AG04450 (cell line): Measurements from ENCODE around the gene VSTM5. TPM values are rescaled to one million over a fixed set of nuclear protein-coding genes. Genes with fewer than 3 reads are reported as not detected.

Source experiments
- CTCF ChIA-PET: fragments of 300-600, 350-600 bp; formaldehyde crosslinking; extraction: SDS; loops from one replicate; lab custom pipeline; 2022; ENCODE audit warnings: antibody characterized with exemption, inconsistent platforms; lab: Charles Lee
- POLR2A ChIA-PET: fragments of 350-600 bp; formaldehyde crosslinking; extraction: SDS; loops from one replicate; lab custom pipeline; 2021; ENCODE audit warnings: antibody characterized with exemption, inconsistent platforms; lab: Yijun Ruan, JAX
- DNase-seq: peaks from one replicate; pipeline ENCODE4 v3.0.0-alpha.2; 2011; ENCODE audit warnings: low read depth, low spot score
- H3K27ac ChIP-seq: one replicate; pipeline ENCODE4 v1.5.1; 2012; ENCODE audit warnings: low read depth, low read length, control low read depth
- H3K27me3 ChIP-seq: one replicate; pipeline ENCODE4 v1.6.0; 2012; ENCODE audit warnings: low read length; ENCODE audit not compliant: control insufficient read depth, insufficient read depth
- H3K4me3 ChIP-seq: 2 replicates; pipeline ENCODE4 v1.5.1; 2011; ENCODE audit warnings: mild to moderate bottlenecking, low read depth, low read length, control low read depth
- H3K9me3 ChIP-seq: 2 replicates; pipeline ENCODE4 v1.5.1; 2012; ENCODE audit warnings: low read length; ENCODE audit not compliant: control insufficient read depth, insufficient read depth
- polyA plus RNA-seq: library from polyadenylated mRNA; depleted of rRNA; stranded (reverse); fragments of >200 nt; gene quantifications from 2 replicates; pipeline ENCODE4 v1.2.3, GENCODE V29; 2011
- TF ChIP-seq, protein P1 (sequence below): IDR thresholded peaks from 2 replicates; pipeline ENCODE4 v1.5.1; 2011; ENCODE audit warnings: low read depth, low read length, control low read depth, inconsistent platforms

VSTM5 gene
- polyA plus RNA-seq, 1 experiment, result 0.57 TPM

DNA sequence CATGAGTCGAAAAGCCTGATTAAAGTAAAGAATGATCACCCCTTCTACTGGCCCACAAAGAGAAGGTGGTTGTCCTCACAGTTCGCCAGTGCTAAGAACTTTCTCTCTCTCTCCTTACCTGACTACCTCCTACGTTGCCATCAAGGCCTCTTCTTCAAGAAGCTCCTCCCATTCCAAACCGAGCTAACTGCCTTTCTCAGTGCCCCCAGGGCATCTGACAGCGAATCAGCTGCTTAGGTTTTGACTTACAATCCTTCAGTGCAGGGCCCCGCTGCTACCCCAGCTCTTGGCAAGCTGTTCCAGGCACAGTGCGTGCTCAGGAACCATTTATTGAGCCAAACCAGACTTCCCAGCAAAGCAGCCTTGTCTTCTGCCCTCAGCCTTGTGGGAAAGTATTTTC is 5.8 kb downstream of the VSTM5 start:
- ChIA-PET POLR2A (no interaction called here), CTCF (no interaction called here)
- no peak for DNase-seq
- Histone ChIP-seq H3K9me3 (no peaks in the 10 kb centered on the region), H3K4me3 (no peak overlapping the region), H3K27ac (no peak overlapping the region), H3K27me3 (no peaks in the 10 kb centered on the region)
- TF ChIP-seq, protein P1, sequence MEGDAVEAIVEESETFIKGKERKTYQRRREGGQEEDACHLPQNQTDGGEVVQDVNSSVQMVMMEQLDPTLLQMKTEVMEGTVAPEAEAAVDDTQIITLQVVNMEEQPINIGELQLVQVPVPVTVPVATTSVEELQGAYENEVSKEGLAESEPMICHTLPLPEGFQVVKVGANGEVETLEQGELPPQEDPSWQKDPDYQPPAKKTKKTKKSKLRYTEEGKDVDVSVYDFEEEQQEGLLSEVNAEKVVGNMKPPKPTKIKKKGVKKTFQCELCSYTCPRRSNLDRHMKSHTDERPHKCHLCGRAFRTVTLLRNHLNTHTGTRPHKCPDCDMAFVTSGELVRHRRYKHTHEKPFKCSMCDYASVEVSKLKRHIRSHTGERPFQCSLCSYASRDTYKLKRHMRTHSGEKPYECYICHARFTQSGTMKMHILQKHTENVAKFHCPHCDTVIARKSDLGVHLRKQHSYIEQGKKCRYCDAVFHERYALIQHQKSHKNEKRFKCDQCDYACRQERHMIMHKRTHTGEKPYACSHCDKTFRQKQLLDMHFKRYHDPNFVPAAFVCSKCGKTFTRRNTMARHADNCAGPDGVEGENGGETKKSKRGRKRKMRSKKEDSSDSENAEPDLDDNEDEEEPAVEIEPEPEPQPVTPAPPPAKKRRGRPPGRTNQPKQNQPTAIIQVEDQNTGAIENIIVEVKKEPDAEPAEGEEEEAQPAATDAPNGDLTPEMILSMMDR, result no peak

DNA sequence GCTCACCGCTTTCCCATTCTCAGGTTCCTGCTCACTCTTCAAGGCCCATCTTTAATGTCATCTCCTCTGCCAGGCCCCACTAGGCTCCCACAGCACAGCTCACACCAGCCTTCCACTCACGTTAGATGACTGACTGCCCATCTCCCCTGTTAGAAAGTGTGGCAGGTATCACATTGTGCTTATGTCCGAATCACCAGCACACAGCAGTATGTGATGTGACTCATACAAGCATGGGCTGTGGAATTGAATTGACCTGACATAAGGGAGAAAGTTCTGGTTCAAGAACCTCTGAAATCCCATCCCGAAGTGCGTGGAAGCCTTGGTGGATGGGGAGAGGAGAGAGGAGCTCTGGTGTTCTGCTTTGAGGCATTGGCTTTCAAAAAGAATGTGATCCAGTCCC is 6.5 kb downstream of the VSTM5 start:
- CTCF ChIA-PET, result no interaction called here
- no peak overlapping the region for H3K4me3 ChIP-seq
- no peak overlapping the region for H3K27ac ChIP-seq
- POLR2A ChIA-PET, result no interaction called here
- no peaks in the 10 kb centered on the region for H3K27me3 ChIP-seq
- TF ChIP-seq, protein P1, result no peak
- no peak for DNase-seq
- H3K9me3 ChIP-seq, result no peaks in the 10 kb centered on the region

DNA sequence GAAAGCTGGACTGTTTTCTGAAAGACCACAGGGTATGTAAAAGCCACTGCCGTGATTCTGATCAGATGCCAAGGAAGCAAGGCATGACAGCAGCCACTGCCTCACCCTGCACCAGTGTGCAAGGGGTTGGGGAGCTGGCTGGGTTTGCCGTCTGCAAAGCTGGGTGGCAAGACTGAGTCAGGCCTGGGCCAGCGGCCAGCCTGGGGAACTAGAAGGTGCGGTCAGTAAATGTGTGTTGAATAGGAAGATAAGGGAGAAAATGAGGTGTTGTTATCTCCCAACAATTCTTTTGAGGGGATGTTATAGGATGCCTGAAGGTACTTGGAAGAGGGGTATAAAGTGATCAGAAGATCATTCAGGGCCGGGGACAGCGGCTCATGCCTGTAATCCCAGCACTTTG is 8.0 kb downstream of the VSTM5 start:
- DNase-seq, result peak; percentile 7
- ChIA-PET CTCF (interaction anchor here (1.0 kb wide), 1 partner anchor 53 kb away, joined by 3 read pairs; no protein-coding TSS in a partner anchor), POLR2A (no interaction called here)
- no peak overlapping the region for H3K4me3 ChIP-seq
- TF ChIP-seq, protein P1, result no peak
- no peaks in the 10 kb centered on the region for H3K9me3 ChIP-seq
- H3K27ac ChIP-seq, result no peak overlapping the region
- no peaks in the 10 kb centered on the region for H3K27me3 ChIP-seq

DNA sequence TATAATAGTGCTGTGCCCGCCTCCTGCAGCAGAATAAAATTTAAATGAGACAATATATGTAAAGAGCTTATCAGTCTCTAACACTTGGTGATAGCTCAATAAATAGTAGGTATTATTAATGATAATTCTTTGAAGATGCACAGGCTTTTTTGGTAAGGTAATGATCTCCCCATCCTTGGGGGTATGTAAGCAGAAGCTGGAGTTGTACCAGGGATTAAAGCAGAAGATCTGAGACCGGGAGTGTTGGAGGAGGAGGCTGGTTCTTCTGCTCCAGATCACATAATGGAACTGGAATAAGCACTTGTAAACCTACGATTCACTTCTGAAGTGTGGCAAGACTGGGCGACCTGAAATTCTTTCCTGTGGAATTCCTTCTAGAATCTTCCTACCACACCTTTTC is 8.4 kb downstream of the VSTM5 start:
- H3K27me3 ChIP-seq, result no peaks in the 10 kb centered on the region
- CTCF ChIA-PET, result interaction anchor here (1.0 kb wide), 2 partner anchors 54 to 663 kb away, joined by 3 read pairs; no protein-coding TSS in a partner anchor
- no peaks in the 10 kb centered on the region for H3K9me3 ChIP-seq
- no peak overlapping the region for H3K27ac ChIP-seq
- TF ChIP-seq, protein P1, result no peak
- no peak for DNase-seq
- H3K4me3 ChIP-seq, result no peak overlapping the region
- POLR2A ChIA-PET, result no interaction called here

DNA sequence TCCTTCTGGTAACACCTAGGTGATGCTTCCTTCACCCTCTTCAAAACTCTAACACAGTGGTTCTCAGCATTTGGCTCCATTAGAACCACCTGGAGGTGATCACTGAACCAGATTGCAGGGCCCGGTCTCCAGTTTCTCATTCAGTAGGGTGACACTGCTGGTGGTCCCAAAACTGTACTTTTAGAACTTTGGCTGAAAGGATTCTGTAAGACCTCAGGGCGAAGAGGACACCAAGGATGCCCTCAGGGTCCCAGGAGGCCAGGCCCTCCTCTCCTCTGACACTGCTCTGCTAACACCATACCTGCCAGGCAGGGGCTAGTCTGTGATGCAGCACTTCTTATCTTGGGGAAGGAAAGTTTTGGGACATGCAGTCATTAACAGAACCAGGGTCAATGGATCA is 9.0 kb downstream of the VSTM5 start:
- ChIA-PET POLR2A (no interaction called here), CTCF (interaction anchor here (1.0 kb wide), 2 partner anchors 54 to 664 kb away, joined by 3 read pairs; no protein-coding TSS in a partner anchor)
- H3K27me3 ChIP-seq, result peaks cover 1% of the 10 kb centered on the region
- H3K27ac ChIP-seq, result no peak overlapping the region
- TF ChIP-seq, protein P1, result no peak
- no peak overlapping the region for H3K4me3 ChIP-seq
- no peak for DNase-seq
- H3K9me3 ChIP-seq, result no peaks in the 10 kb centered on the region
